Stimulated activated CD8-positive, alpha-beta memory T cell treated with anti-CD3 and anti-CD28 coated beads, Interleukin-4, amount 100 ng/mL, for 4 hours (primary cell): ENCODE results near the gene KIF26A.
A peak's percentile ranks its signal among the peaks of the same experiment; 100 is the strongest.

ENCODE experiments used
- DNase-seq, 2 donors: peaks; one replicate each; pipeline ENCODE4 v3.0.0-alpha.2; 2020; ENCODE audit warnings: low read depth in 2 of 2, low spot score in 1 of 2

Gene KIF26A

GRCh38 chr14:104130974-104131651 lies 7.3 kb upstream of the KIF26A start:
- no peak for DNase-seq

GRCh38 chr14:104131968-104132732 lies 6.2 kb upstream of the KIF26A start:
- DNase-seq: no peak

- no peak for DNase-seq
Observed at GRCh38 chr14:104132981-104133380, 5.4 kb upstream of the KIF26A start.

GRCh38 chr14:104133496-104133895 lies 4.9 kb upstream of the KIF26A start:
- DNase-seq: no peak

- no peak for DNase-seq
Observed at GRCh38 chr14:104134061-104134965, 4.1 kb upstream of the KIF26A start.

- DNase-seq: no peak
Observed at GRCh38 chr14:104135121-104135903, 3.1 kb upstream of the KIF26A start.

GRCh38 chr14:104135904-104136471 lies 2.4 kb upstream of the KIF26A start:
- DNase-seq: no peak

- DNase-seq: no peak
Observed at GRCh38 chr14:104136472-104137296, 1.7 kb upstream of the KIF26A start.

- DNase-seq: peak; percentile 13 to 16
Observed at GRCh38 chr14:104137297-104138097, 890 bp upstream of the KIF26A start.

GRCh38 chr14:104138718-104139459 lies 502 bp downstream of the KIF26A start:
- no peak for DNase-seq

- no peak for DNase-seq
Observed at GRCh38 chr14:104139460-104140212, 1.2 kb downstream of the KIF26A start.

GRCh38 chr14:104140213-104140462 lies 1.8 kb downstream of the KIF26A start:
- no peak for DNase-seq

- DNase-seq: no peak
Observed at GRCh38 chr14:104140463-104141331, 2.3 kb downstream of the KIF26A start.

- DNase-seq: no peak
Observed at GRCh38 chr14:104141621-104142091, 3.3 kb downstream of the KIF26A start.

- no peak for DNase-seq
Observed at GRCh38 chr14:104142136-104142945, 4.0 kb downstream of the KIF26A start.
